GM15510 (cell line): ENCODE results near the gene POU2F2.

Experiments used
- POLR2A ChIP-seq: IDR thresholded peaks from 3 replicates; pipeline ENCODE4 v1.6.1; 2011; ENCODE audit warnings: borderline replicate concordance; ENCODE audit not compliant: insufficient read length; ENCODE audit errors: extremely low read depth

Gene POU2F2

DNA sequence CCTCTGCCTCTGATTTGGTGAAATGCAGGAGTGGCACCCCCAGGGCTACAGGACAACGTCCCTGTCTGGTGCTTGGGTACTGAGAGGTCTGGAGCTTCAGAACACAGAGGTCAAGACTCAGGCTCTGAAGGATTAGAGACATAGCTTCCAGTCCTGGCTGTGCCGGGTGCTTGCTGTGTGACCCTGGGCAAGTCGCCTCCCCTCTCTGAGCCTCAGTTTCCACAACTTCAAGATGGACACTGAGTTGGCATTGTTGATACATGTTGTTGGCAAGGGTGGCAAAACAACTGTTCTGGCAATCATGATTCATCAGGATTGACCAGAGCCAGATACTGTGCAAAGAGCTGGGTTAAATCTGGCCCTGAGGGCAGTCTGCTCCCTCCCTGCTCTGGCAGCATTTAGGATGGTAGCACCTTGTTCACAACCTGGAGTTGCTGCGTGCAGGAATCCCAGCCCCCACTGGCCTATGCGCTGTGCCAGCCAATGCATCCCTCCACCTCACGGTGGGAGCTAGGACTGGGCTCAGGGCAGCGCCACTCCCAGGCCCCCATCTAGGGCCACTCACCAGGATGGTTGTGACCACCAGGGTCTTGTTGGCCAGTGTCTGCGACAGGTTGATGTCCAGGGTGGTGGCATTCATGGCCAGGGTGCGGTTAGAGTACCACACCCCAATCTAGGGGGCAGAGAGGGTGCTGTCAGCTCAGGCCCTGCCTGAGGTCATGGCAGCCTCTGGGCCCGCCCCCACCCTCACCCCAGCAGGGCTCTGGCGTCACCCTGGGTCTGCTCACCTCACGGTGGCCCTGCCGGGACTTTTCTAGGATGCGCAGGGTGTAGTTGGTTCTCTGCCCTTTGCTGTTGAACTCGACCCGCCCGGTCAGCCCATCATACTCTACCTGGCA is 79.0 kb downstream of the POU2F2 start:
- TF ChIP-seq POLR2A: no peak

DNA sequence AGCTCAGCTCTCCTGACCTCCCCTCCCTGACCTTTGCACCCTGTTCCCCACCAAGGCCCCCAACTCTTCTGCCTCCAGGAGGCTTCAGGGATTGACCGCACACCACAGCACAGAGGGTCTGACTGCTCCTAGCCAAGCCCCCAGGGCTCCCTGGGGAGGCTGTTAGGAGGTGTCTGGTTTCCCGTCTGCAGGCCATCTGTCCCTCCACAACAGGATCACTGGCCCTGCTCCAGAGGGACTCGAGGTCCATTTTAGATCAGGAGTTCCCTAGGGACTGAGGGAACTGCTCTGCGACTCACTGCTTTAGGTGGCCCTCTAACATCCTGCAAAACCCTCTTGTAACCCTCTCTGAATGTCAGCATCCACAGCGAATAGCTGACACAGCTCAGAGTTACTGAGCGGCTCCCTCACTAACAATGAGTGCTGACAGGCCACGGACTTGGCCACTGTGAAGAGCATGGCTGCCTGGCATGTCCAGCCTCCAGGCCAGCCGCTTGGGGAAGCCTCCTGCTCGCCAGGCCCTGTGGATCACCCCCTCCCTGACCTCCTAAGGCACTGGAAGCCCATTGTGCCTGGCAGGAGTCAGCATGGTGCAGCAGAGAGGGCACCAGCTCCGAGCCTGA is 79.9 kb downstream of the POU2F2 start:
- TF ChIP-seq POLR2A: no peak

DNA sequence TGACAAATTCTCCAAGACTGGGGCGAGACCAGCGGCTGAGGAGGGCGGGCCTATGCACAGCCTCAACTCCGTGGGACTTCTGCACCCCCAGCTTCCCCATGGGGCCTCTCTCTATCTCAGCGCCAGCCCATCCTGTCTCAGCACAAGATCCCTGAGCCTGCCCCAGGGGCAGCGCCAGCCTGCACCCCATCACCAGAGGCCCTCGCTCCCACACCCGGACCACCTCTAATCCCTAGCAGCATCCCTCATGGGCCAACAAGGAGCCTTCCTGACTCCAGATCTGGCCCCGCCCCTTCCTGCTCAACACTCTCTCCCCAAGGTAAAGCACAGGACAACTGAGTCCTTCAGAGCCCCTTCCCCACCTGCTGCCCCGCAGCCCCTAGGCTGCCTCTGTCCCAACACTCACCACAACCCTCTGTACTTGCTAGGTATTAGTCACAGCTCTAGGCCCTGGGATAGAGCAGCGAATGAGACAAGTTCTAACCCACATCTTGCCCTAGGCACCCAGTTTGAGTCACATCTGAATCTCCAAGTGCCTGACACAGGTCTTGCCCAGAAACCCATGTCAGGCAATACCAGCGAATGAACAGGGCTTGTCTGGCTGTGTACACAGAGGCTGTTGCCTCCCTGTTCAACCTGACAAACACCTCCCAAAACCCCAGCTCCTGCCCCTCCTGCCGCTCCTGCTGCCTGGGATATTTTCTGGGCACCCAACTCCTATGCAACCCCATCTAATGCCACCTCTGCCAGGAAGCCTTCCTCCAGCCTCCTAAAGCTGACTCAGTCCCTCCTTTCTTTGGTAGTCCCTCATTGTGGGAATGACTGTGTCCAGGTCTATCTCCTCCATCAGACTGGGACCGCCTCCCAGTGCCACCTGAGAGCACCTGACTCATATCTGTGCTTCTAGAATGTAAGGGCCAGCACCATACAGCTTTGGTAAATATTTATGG is 80.8 kb downstream of the POU2F2 start:
- TF ChIP-seq POLR2A: no peak

DNA sequence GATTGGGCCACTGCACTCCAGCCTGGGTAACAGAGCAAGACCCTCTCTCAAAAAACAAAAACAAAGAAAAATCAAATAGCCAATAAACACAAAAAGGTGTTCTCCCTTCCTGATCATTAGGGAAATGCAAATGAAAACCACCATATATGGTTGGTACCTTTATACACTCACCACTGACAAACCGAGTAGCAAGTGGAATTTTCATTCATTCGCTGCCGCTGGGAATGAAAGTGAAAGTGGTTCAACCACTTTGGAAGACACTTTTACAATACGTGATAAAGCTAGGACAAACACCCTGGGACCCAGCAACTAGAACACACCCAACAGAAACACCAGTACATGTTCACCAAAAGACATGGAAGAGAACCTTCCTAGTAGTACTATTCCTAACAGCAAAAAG is 83.3 kb downstream of the POU2F2 start:
- TF ChIP-seq POLR2A: no peak

DNA sequence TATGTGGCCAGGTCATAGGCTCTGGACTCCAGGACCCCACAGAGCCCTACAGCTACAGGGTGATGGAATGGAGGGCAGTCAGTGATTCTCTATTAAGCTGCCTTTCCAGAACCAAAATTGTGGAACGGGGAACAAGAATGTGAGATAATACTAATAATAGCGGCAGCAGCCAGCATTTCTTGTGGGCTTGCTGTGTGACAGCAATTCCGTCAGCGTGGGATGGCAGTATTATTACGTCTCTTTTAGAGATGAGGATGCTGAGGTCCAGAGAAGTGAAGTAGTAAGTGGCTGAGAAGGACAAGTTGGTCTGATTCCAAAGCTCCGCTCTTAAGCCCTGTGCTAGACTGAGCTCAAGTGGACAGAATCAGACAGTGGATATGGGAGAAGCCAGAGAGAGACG is 86.7 kb downstream of the POU2F2 start:
- TF ChIP-seq POLR2A: no peak

DNA sequence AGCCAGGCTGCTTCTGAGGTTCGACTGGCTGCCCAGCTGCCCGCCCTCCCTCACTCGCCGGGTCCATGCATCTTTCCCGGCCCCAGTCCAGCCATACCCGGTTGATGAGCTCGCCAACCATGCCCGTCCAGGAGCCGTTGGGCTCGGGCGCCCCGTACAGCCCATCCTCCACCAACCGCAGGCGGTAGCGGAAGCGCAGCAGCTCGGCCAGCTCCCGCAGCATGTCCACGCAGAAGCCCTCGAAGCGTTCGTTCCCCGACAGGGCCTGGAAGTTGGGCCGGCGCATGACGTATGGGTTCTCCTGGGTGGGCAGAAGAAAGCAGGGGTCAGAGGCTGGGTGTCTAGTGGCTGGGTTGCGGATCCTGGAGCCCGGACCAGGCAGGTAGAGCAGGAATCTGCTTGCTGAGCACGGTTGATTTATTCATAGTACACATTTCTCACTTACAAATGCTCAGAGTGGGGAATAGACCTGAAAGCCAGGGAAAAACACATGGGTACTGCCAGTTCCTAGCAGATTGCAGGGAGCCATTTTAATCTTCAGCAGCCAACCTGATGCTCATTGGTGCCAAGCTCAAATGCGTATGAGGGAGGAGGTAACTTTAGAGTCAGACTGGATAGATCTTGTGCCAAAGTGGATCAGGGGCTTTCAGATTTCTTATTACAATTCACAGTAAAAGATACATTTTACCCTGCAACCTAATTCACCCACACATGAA is 89.6 kb downstream of the POU2F2 start:
- no peak for TF ChIP-seq POLR2A

DNA sequence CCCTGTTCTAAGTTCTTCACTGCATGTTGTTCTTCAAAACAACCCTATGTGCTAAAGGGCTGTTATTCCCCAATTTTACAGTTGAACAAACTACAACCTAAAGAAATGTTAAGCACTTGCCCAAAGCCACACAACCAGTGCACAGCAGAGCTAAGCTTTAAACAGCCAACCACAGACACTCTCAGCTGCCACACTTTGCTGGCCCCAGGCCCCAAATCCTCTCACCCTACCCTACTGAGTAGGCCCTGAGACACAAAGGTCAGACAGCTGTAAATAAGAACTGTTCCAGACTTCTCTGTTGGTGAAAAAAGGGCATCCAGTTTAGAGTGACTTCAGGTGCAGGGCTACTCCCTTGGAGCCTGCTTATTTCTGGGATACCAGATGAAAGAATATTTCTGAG is 92.2 kb downstream of the POU2F2 start:
- TF ChIP-seq POLR2A: no peak

DNA sequence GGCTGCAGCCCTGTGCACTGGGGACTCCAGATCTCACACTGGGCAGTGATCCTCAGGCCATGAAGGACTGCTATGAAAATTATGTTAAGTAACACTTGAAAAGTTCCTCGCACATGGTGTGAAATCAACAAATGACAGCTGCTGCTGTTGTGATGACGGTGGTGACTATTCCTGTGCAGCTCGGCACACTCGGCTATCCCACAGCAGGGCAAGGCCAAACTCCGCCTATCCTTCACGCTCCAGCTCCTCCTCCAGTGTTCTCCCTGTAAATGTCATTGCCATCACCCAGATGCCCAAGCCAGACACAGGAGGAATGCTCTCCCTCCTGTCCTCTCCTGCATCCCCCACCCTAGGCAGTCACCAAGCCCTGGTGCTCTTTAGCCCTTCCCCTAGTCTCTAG is 93.6 kb downstream of the POU2F2 start:
- no peak for TF ChIP-seq POLR2A

DNA sequence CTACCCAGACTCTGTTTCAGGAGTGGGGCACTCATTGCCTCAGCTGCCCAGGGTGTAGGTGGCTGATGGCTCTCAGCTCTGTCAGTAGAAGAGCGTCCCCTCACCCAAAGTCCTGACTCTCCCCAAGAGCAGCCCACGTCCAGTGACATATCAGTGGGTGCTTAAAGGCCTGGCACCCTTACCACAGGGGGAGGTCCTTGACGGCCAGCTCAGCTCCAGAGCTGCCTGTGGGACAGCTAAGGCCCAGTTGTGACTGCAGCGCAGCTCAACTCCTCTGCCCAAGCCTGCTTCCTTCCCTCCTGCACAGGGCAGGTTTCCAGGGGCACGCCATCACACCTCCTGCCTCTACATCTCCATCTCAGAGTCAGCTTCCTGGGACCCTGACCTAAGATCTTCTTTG is 94.6 kb downstream of the POU2F2 start:
- TF ChIP-seq POLR2A: no peak
